EH (cell line): Measurements from ENCODE around the gene MAPK8IP2.

Source experiments
- DNase-seq: peaks from one replicate; pipeline ENCODE4 v3.0.0-alpha.2; 2015; ENCODE audit warnings: low read depth

Gene MAPK8IP2

DNA sequence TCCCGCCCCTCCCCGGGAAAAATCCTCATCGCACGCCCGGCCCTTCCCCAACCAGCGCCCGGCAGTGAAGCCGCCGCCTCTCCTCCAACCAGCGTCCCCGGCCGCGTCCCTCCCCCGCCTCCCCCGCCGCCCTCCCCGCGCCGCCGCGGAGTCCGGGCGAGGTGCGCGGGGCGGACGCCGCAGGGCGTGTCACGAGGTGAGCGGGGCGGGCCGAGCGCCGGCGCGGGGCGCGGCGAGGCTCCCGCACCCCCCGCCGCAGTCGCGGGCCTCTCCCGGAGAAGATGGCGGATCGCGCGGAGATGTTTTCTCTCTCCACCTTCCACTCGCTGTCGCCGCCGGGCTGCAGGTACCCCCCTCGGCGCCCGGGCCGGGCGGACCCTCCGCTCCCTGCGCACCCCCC, at the start of gene MAPK8IP2:
Gene MAPK8IP2 (plus strand): TSS at position 256 of the 400 bp plus-strand sequence. CDS start 26 bp downstream, at position 282.
- DNase-seq, result no peak

DNA sequence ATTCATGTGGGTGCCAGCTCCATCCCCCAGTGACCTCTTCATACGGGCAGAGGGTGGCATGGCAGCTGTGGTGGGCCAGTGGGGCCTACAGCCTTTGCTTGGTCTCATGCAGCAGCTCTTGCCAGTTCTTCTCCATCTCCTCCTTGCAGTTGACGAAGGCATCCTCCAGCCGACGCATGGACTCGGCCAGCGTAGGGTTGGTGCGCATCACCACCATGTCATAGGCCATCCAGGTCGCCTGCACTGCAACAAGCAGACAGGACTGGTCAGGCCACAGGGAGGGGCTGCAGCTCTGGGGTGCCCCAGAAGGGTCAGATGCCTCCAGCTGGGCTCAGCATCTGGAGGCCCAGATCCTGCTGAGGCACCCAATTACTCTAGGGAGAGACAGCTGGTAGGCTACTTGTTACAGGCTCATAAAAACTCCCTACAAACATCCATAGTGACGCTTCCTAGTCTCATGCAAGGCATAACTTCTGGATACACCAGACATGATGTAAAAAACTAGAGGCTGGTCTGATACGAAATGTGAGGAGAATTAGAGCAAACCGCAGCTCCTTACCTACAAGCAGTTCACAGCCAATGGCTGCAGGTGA, 49.3 kb upstream of the MAPK8IP2 start:
- DNase-seq, result no peak

DNA sequence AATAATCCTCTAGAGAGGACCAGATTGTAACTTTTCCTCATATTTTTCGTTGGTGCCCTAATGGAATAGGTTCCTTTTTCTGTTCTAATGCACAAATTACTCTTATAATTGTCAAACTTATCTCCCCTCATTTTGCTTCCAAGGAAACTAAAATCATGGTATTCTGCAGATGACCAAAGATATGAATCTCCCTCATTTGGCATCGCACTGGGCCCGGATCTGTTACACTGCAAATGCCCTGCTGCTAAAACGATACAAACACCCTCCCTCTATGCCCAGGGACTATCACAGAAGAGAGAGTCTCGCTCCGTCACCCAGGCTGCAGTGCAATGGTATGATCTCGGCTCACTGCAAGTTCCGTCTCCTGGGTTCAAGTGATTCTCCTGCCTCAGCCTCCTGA, 47.3 kb upstream of the MAPK8IP2 start:
- no peak for DNase-seq

DNA sequence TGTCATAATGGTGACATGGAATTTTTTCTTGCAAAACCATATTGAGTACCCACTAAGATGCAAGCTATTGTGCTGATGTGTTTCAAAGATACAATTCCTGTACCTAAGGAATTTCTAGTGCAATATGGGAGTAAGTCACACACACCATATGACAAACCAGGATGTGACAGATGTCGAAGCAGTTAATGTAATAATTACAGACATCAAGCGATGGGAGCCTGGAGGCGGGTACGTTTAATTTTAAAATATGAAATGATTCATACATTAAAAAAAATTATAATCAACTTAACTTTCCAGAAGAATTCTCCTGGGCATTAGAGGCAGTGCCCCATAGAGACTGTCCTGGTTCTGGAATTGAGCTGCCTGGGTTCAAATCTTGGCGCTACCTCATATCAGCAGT, 43.9 kb upstream of the MAPK8IP2 start:
- no peak for DNase-seq

- no peak for DNase-seq
Observed at GRCh38 chr22:50560034-50560433, 40.6 kb upstream of the MAPK8IP2 start.

- DNase-seq, result no peak
Observed at GRCh38 chr22:50561401-50562358, 38.9 kb upstream of the MAPK8IP2 start.

GRCh38 chr22:50562523-50563412, 37.8 kb upstream of the MAPK8IP2 start, which contains the start of gene SYCE3:
TSS of gene SYCE3 (minus strand) at chr22:50562919. CDS start at chr22:50556405, 6,514 bp downstream.
- peak; percentile 91 for DNase-seq

- no peak for DNase-seq
Observed at GRCh38 chr22:50563413-50564160, 37.0 kb upstream of the MAPK8IP2 start.

DNA sequence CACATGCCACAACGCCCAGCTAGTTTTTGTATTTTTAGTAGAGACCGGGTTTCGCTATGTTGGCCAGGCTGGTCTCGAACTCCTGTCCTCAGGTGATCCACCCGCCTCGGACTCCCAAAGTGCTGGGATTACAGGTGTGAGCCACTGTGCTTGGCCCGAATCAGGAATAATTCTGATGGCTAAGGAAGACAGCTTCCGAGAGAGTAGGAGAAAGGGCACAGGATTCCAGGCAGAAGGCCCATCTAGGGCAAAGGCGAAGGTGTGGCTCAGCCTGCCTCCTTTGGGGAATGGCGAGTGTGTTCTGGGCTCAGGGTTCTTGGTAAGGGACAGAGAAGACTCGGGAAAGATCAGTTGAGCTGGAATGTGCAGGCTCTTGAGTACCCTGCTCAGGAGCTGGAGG, 36.3 kb upstream of the MAPK8IP2 start:
- no peak for DNase-seq

DNA sequence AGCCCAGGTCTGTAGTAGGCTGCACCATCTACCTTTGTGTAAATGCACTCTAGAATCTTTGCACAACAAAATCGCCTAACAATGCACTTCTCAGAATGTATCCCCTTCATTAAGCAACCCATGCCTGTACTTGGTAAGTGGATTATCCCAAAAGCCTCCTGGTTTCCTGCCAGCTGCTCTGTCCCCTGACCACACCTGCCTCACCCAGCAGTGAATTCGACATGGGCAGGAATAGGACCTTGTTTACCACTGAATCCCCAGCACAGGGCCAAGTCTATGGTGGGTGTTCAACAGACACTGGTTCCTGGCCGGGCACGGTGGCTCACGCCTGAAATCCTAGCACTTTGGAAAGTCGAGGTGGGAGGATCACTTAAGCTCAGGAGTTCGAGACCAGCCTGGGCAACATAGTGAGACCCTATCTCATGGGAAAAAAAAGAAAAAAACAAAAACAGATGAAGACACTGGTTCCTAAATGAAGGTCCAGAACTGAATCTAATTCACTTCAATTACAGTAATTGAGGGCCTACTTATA, 32.8 kb upstream of the MAPK8IP2 start:
- DNase-seq, result no peak

- no peak for DNase-seq
Observed at GRCh38 chr22:50568626-50569025, 32.0 kb upstream of the MAPK8IP2 start.

- no peak for DNase-seq
Observed at GRCh38 chr22:50569041-50569459, 31.5 kb upstream of the MAPK8IP2 start.

GRCh38 chr22:50569896-50570535, 30.6 kb upstream of the MAPK8IP2 start:
- DNase-seq, result no peak

- no peak for DNase-seq
Observed at GRCh38 chr22:50570861-50571260, 29.7 kb upstream of the MAPK8IP2 start.

DNA sequence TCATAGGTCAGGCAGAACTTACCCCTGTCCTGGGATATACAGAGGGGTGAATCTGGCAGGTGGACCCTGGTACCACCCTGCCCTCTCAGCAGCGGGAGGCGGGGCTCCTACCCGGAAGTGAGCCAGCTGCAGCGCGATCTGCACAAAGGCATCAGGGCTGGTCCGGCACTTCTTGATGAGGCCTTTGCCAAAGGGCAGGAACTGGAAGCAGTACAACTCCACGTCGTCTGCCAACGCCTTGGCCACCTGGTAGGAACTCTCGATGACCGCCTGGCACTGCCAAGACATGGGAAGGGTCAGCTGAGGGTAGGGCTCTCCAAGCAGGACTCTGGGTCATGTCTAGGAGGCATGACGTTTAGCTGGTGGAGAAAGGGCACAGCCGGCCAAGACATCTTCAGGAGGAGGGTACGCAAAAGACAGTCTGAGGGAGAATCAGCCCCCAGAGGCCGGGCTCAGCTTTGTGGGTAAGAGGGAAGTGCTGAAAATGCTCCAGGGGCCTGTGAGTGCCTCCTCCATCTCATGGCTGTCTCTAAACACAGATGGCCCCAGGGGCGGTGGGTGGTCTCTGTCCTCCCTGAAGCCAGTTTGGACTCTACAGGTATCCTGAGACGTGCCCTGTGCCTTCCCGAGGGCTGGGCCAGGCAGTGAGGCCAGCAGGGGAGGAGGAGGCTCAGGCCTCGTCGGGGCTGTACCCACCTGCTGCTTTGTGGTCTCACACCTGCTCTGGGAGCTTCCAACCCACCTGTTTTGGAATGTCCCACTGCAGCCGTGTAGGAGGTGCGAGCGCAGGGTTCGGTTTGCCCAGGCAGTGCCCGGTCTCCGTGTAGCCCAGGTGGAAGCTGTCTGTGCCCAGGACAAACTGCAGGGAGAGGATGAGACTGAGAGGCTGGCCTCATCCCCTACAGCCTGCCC, 29.1 kb upstream of the MAPK8IP2 start:
- no peak for DNase-seq

DNA sequence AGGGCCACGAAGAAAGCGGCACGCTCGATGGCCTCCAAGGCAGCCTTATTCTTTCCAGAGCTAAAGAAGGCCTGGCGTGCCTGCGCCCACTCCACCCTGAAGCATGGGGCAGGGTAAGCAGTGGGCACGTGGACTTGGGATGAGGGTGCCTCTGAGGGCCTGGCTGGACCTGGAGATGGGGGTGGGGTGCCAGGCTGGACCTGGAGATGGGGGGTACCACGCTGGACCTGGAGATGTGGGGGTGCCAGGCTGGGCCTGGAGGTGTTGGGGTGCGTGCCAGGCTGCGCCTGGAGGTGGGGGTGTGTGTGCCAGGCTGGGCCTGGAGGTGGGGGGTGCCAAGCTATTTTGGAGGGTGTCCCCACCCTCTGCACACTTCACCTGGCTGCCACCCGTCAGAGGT, 27.6 kb upstream of the MAPK8IP2 start:
- DNase-seq, result no peak

GRCh38 chr22:50573491-50574382, 26.9 kb upstream of the MAPK8IP2 start:
- DNase-seq, result no peak

GRCh38 chr22:50574383-50574755, 26.2 kb upstream of the MAPK8IP2 start:
- no peak for DNase-seq
